Measurements from ENCODE around the gene PCGF1. TPM values are rescaled to one million over a fixed set of nuclear protein-coding genes. Genes with fewer than 3 reads are reported as not detected.

The PCGF1 gene
- total RNA-seq, 1 experiment from 2014 or later = 51.1 TPM

Other genes starting within 250 kb of the PCGF1 start
- 0.40 and 1.6 TPM in 2 replicates for gene SLC4A5, start 164.3 kb downstream of the PCGF1 start, total RNA-seq (2014; rRNA removed; shearing (Covaris generic))
- 39.8 and 52.1 TPM in 2 replicates for gene DCTN1, start 127.4 kb downstream of the PCGF1 start, total RNA-seq (2014; rRNA removed; shearing (Covaris generic))
- gene C2orf81, start 86.1 kb downstream of the PCGF1 start, total RNA-seq (2014; rRNA removed; shearing (Covaris generic)) = 1.2 and 2.2 TPM in 2 replicates
- gene WDR54, start 86.0 kb downstream of the PCGF1 start, total RNA-seq (2014; rRNA removed; shearing (Covaris generic)) = 33.9 and 38.6 TPM in 2 replicates
- gene RTKN, start 65.8 kb downstream of the PCGF1 start, total RNA-seq (2014; rRNA removed; shearing (Covaris generic)) = 12.3 and 15.7 TPM in 2 replicates
- 19.8 and 19.9 TPM in 2 replicates for gene INO80B, start 52.6 kb downstream of the PCGF1 start, total RNA-seq (2014; rRNA removed; shearing (Covaris generic))
- gene WBP1, start 49.3 kb downstream of the PCGF1 start, total RNA-seq (2014; rRNA removed; shearing (Covaris generic)) = 44.2 and 48.4 TPM in 2 replicates
- gene MOGS, start 42.3 kb downstream of the PCGF1 start, total RNA-seq (2014; rRNA removed; shearing (Covaris generic)) = 58.9 TPM in 2 replicates
- gene MRPL53, start 35.0 kb downstream of the PCGF1 start, total RNA-seq (2014; rRNA removed; shearing (Covaris generic)) = 55.3 and 57.8 TPM in 2 replicates
- 15.6 and 17.6 TPM in 2 replicates for gene CCDC142, start 24.7 kb downstream of the PCGF1 start, total RNA-seq (2014; rRNA removed; shearing (Covaris generic))
- gene TTC31, start 24.6 kb downstream of the PCGF1 start, total RNA-seq (2014; rRNA removed; shearing (Covaris generic)) = 20.4 and 23.8 TPM in 2 replicates
- 0.95 and 1.9 TPM in 2 replicates for gene LBX2, start 8.1 kb downstream of the PCGF1 start, total RNA-seq (2014; rRNA removed; shearing (Covaris generic))
- 0.40 and 0.43 TPM in 2 replicates for gene TLX2, start 6.8 kb upstream of the PCGF1 start, total RNA-seq (2014; rRNA removed; shearing (Covaris generic))
- 0.12 TPM in 1 of 2 replicates, not detected in the other for gene DQX1, start 18.5 kb upstream of the PCGF1 start, total RNA-seq (2014; rRNA removed; shearing (Covaris generic))
- gene AUP1, start 22.0 kb upstream of the PCGF1 start, total RNA-seq (2014; rRNA removed; shearing (Covaris generic)) = 149 and 161 TPM in 2 replicates
- gene HTRA2, start 22.2 kb upstream of the PCGF1 start, total RNA-seq (2014; rRNA removed; shearing (Covaris generic)) = 46.9 and 52.1 TPM in 2 replicates
- 2.9 and 3.1 TPM in 2 replicates for gene LOXL3, start 46.2 kb upstream of the PCGF1 start, total RNA-seq (2014; rRNA removed; shearing (Covaris generic))
- 19.3 and 22.1 TPM in 2 replicates for gene DOK1, start 47.0 kb upstream of the PCGF1 start, total RNA-seq (2014; rRNA removed; shearing (Covaris generic))
- gene M1AP, start 140.6 kb upstream of the PCGF1 start, total RNA-seq (2014; rRNA removed; shearing (Covaris generic)) = not detected in 2 replicates
- gene SEMA4F, start 146.6 kb upstream of the PCGF1 start, total RNA-seq (2014; rRNA removed; shearing (Covaris generic)) = 6.4 and 7.1 TPM in 2 replicates

Measured in NCI-H460 (cell line).